Cardiac muscle cell (in vitro differentiated cells and primary cell): Measurements from ENCODE around the gene INSR. TPM values are rescaled to one million over a fixed set of nuclear protein-coding genes. Genes with fewer than 3 reads are reported as not detected.

ENCODE experiments used
- DNase-seq, 2 donors: peaks; one replicate each; pipeline versions ENCODE4 v3.0.0 to v3.0.0-alpha.2; 2010 to 2017; ENCODE audit warnings: low read depth in 1 of 2, low spot score in 1 of 2
- H3K27ac ChIP-seq: fragments of 200-600 bp; sonication (generic); 2 replicates; pipeline ENCODE4 v1.5.1; 2016
- H3K27me3 ChIP-seq: fragments of 200-600 bp; sonication (generic); 2 replicates; pipeline ENCODE4 v1.6.0; 2016; ENCODE audit warnings: control low read depth
- H3K36me3 ChIP-seq: fragments of 200-600 bp; sonication (generic); 2 replicates; pipeline ENCODE4 v1.5.1; 2016; ENCODE audit warnings: control low read depth
- H3K4me1 ChIP-seq: fragments of 200-600 bp; sonication (generic); 2 replicates; pipeline ENCODE4 v1.8.1; 2017; ENCODE audit warnings: low read depth, mild to moderate bottlenecking, mixed run types
- H3K4me3 ChIP-seq: fragments of 200-600 bp; sonication (generic); 2 replicates; pipeline ENCODE4 v1.5.1; 2016; ENCODE audit warnings: mild to moderate bottlenecking
- H3K9me3 ChIP-seq: fragments of 200-600 bp; sonication (generic); 2 replicates; pipeline ENCODE4 v1.5.1; 2017; ENCODE audit warnings: low read depth, mild to moderate bottlenecking, control low read depth
- polyA plus RNA-seq: library from polyadenylated mRNA; unstranded; fragments of >200 nt; fragmentation: Nextera tagmentation; extraction: Ambion mirVana; gene quantifications from 2 replicates; pipeline ENCODE4 v1.2.1, GENCODE V29; 2016
- total RNA-seq: library from RNA; depleted of rRNA; stranded (reverse); fragments of >200 nt; gene quantifications from 2 replicates; pipeline ENCODE4 v1.2.3, GENCODE V29; 2016
- TF ChIP-seq, protein P1 (sequence below): IDR thresholded peaks from 2 replicates; pipeline ENCODE4 v1.5.1; 2012; ENCODE audit warnings: low read depth, mild to moderate bottlenecking, low read length

The INSR gene
- total and polyA plus RNA-seq, 2 experiments from 2014 or later, result 7.0 to 34.9 TPM

DNA sequence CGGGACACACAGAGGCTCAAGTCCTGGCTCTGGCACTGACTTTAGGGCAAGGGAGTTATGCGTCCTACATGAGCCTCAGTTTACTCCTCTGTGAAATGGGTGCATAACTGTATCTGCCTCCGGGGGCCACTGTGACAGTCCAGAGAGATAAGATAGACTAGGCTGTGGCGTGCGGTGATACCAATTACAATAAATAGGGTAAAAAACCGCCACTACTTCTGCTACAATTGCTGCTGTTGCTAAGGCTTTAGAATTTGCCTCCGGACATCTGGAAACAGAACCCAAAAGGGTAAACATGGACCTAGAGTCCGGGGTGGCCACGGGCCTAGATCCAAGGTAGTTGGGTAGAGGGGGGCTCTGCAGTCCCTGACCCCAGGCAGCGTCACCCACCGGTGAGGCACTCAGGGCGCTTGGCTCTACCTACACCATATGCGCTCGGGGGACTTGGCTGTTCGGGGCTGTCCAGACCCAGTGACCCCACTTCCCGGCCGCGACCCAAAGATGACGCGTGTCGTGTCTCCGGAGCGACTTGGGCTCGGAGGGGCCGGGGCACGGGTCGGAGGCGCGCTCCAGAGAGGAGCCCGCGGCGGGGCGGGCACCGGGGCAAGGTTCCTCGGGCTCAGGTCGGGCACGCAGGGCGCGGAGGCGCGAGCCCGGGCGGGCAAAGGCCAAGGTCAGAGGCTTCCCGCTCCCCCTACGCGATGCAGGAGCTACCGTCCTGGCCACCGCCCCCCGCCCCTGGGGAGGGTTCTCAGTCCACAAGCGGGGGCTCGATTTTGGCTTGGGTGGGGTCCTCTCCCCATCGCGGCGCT is 1.1 kb downstream of the INSR start:
- no peaks in the 10 kb centered on the region for H3K4me1 ChIP-seq
- H3K27me3 ChIP-seq, result peaks cover 6% of the 10 kb centered on the region
- peak; percentile 5 to 33 for DNase-seq
- H3K4me3 ChIP-seq, result peak overlapping the region; percentile 84
- TF ChIP-seq, protein P1, sequence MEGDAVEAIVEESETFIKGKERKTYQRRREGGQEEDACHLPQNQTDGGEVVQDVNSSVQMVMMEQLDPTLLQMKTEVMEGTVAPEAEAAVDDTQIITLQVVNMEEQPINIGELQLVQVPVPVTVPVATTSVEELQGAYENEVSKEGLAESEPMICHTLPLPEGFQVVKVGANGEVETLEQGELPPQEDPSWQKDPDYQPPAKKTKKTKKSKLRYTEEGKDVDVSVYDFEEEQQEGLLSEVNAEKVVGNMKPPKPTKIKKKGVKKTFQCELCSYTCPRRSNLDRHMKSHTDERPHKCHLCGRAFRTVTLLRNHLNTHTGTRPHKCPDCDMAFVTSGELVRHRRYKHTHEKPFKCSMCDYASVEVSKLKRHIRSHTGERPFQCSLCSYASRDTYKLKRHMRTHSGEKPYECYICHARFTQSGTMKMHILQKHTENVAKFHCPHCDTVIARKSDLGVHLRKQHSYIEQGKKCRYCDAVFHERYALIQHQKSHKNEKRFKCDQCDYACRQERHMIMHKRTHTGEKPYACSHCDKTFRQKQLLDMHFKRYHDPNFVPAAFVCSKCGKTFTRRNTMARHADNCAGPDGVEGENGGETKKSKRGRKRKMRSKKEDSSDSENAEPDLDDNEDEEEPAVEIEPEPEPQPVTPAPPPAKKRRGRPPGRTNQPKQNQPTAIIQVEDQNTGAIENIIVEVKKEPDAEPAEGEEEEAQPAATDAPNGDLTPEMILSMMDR, result no peak
- H3K36me3 ChIP-seq, result no peaks in the 10 kb centered on the region
- no peak overlapping the region for H3K27ac ChIP-seq
- no peaks in the 10 kb centered on the region for H3K9me3 ChIP-seq

DNA sequence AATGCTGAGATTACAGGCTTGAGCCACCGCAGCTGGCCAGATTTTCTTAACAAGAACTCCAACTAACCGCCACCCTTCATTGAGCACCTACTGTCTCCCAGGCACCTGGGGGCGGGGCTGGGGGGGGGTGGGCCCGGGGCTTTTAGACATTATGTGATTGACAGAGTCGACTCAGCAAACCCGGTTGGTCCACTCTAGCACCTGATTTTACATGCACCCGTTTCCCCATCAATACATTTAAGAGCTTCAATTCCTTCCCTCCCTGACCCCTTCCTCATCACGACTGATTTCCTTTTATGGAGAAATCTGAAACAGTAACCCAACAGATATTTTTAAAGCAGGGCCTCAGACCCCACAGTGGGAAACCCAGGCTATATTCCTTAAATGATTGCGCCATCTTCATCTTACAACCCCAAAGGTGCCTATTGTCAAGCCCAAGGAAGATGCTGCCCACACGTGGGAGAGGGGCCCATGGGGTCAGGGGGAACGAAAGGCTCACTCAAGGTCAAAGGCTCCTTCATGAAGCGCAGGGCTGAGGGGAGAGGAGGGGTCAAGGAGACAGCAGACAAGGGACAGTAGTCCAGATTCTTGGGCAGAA is 1.8 kb downstream of the INSR start:
- no peaks in the 10 kb centered on the region for H3K36me3 ChIP-seq
- H3K4me1 ChIP-seq, result no peaks in the 10 kb centered on the region
- DNase-seq, result no peak
- no peak overlapping the region for H3K27ac ChIP-seq
- peak overlapping the region; percentile 84 for H3K4me3 ChIP-seq
- TF ChIP-seq, protein P1, result no peak
- no peaks in the 10 kb centered on the region for H3K9me3 ChIP-seq
- peaks cover 4% of the 10 kb centered on the region for H3K27me3 ChIP-seq

DNA sequence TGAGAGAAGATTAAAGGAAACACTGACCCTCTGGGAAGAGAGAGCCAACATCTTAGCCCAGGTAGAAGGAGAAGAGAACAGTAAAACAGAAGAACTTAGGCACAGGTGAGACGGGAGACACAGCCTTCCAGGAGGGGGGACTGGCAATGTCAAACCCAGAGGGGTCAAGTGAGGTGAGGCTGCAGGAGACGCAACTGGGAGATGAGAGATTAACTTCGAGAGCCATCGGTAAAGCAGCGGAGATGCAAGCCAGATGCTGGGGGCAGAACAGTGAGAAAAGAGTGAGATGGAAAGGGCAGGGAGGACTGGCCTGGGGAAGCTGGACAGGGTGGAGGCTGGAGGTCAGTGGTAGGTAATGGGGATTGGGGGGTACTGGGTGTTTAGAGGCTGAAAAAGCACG is 5.2 kb downstream of the INSR start:
- TF ChIP-seq, protein P1, result no peak
- H3K4me3 ChIP-seq, result no peak overlapping the region
- no peaks in the 10 kb centered on the region for H3K9me3 ChIP-seq
- no peak overlapping the region for H3K27ac ChIP-seq
- DNase-seq, result peak in 1 of 2 donors; percentile 10
- H3K4me1 ChIP-seq, result no peaks in the 10 kb centered on the region
- no peaks in the 10 kb centered on the region for H3K36me3 ChIP-seq
- H3K27me3 ChIP-seq, result no peaks in the 10 kb centered on the region

DNA sequence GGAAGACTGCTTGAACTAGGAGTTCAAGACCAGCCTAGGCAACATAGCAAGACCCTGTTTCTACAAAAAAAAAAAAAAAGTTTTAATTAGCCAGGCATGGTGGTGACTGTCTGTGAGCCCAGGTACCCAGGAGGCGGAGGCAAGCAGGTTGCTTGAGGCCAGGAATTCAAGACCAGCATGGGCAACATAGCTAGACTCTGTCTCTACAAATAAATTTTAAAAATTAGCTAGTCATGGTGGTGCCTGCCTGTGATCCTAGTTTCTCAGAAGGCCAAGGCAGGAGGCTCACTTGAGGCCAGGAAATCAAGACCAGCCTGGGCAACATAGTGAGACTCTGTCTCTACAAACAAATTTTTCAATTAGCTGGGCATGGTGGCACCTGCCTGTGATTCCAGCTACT is 6.1 kb downstream of the INSR start:
- Histone ChIP-seq H3K27ac (no peak overlapping the region), H3K4me1 (no peaks in the 10 kb centered on the region), H3K36me3 (no peaks in the 10 kb centered on the region), H3K4me3 (no peak overlapping the region), H3K9me3 (no peaks in the 10 kb centered on the region), H3K27me3 (no peaks in the 10 kb centered on the region)
- TF ChIP-seq, protein P1, result no peak
- DNase-seq, result no peak

DNA sequence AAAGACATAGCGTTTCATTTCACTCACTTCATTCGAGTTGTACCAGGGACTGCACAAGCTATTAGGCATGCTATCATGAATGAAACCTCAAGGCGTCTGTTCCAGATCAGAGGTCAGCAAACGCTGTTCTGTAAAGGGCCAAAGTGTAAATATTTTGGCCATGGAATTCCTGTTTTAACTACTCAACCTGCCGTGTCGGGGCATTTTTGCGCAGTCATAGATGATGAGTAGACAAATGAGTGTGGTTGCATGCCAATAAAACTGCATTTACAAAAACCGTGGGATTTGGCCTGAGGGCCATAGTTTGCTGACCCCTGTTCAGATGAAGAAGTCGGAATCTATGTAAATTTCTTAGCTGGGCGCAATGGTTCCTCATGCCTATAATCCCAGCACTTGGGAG is 6.5 kb downstream of the INSR start:
- no peak for DNase-seq
- Histone ChIP-seq H3K27me3 (no peaks in the 10 kb centered on the region), H3K4me3 (no peak overlapping the region), H3K9me3 (no peaks in the 10 kb centered on the region), H3K27ac (no peak overlapping the region), H3K36me3 (no peaks in the 10 kb centered on the region), H3K4me1 (no peaks in the 10 kb centered on the region)
- TF ChIP-seq, protein P1, result no peak
